Measurements from ENCODE around the gene ABCB8. TPM values are rescaled to one million over a fixed set of nuclear protein-coding genes. Genes with fewer than 3 reads are reported as not detected.

The ABCB8 gene
- total and polyA plus RNA-seq, 9 of the 15 experiments (the other 6 are each of a cell fraction or from before 2014, with no cell fraction given), result 7.6 to 106 (median 36.3) TPM

GRCh38 chr7:150994141-150994837, 34.0 kb upstream of the ABCB8 start (continued):
- TF ChIP-seq ZBTB5 (IDR thresholded peaks at IDR 0.05) (peak; percentile 35; the same call in 1 of the 2 replicates), TCF15 (CRISPR knock-in tag; IDR thresholded peaks at IDR 0.05) (0 out of 2 replicates have a peak, but pooled peaks have one; percentile 21), ASH1L (IDR thresholded peaks at IDR 0.05; ENCODE audit: borderline replicate concordance, low read depth, partially characterized antibody) (no peak), FOXJ3 (CRISPR knock-in tag; IDR thresholded peaks at IDR 0.05) (no peak), KDM1A (IDR thresholded peaks at IDR 0.05) (peak; percentile 100), PPARD (CRISPR knock-in tag; IDR thresholded peaks at IDR 0.05) (no peak), L3MBTL2 (IDR thresholded peaks at IDR 0.05) (peak; percentile 98), ZBTB26 (CRISPR knock-in tag; IDR thresholded peaks at IDR 0.05) (0 out of 2 replicates have a peak, but pooled peaks have one; percentile 54), RB1 (IDR thresholded peaks at IDR 0.05; ENCODE audit: low read depth) (peak; percentile 88), ZNF197 (CRISPR knock-in tag; IDR thresholded peaks at IDR 0.05; ENCODE audit: low read depth) (no peak), TEAD4 (IDR thresholded peaks at IDR 0.05; ENCODE audit: low read length) (peak; percentile 90), TEAD4 (CRISPR knock-in tag; IDR thresholded peaks at IDR 0.05; ENCODE audit: borderline replicate concordance) (no peak), CXXC5 (CRISPR knock-in tag; IDR thresholded peaks at IDR 0.05) (peak; percentile 96), CHD2 (IDR thresholded peaks at IDR 0.05; ENCODE audit: low read depth, low read length) (peak; percentile 44), CREB1 (IDR thresholded peaks at IDR 0.05) (peak; percentile 76), CREB1 (CRISPR knock-in tag; IDR thresholded peaks at IDR 0.05) (peak; percentile 57), AFF1 (IDR thresholded peaks at IDR 0.05; ENCODE audit: low read depth in 1 of 2, partially characterized antibody in 2 of 2) (peak in 1 of 2 experiments; percentile 69), ZBTB7A (IDR thresholded peaks at IDR 0.05; ENCODE audit: borderline replicate concordance, control insufficient read depth, low read depth, low read length) (peak; percentile 86), MAX (CRISPR knock-in tag; IDR thresholded peaks at IDR 0.05) (peak; percentile 90), ZNF79 (CRISPR knock-in tag; IDR thresholded peaks at IDR 0.05; ENCODE audit: low read depth) (0 out of 2 replicates have a peak, but pooled peaks have one; percentile 17), HCFC1 (IDR thresholded peaks at IDR 0.05; ENCODE audit: low read depth, low read length) (peak; percentile 62)

All from K562 (cell line).